Measurements from ENCODE around the gene MAP7. TPM values are rescaled to one million over a fixed set of nuclear protein-coding genes. Genes with fewer than 3 reads are reported as not detected.
"Not testable (repeated sequence)": the region's sequence is repeated elsewhere in the genome, so short reads cannot be mapped to it uniquely, and the experiment has no call there.

MAP7 gene
- total and polyA plus RNA-seq, 4 donors = 3.2 to 17.5 (median 8.3) TPM

GRCh38 chr6:136309171-136309570 is 241.1 kb downstream of the MAP7 start:
- WGBS = 90% methylated on average over 3 of the region's 3 CpGs
- Histone ChIP-seq H3K9ac (ENCODE audit: low read depth in 1 of 2, low read length in 2 of 2) (no peak overlapping the region), H3K4me3 (ENCODE audit: low read depth in 1 of 3, low read length in 3 of 3) (no peak overlapping the region), H3K9me3 (ENCODE audit: control insufficient read depth in 4 of 4, low read length in 3 of 4) (no peaks in the 10 kb centered on the region), H3K36me3 (ENCODE audit: control insufficient read depth in 4 of 4, insufficient read depth in 3 of 4, low read depth in 1 of 4, low read length in 3 of 4) (no peaks in the 10 kb centered on the region), H3K4me1 (ENCODE audit: control insufficient read depth in 4 of 4, insufficient read depth in 4 of 4, low read length in 3 of 4) (no peaks in the 10 kb centered on the region), H3K27ac (ENCODE audit: low read depth in 1 of 2, low read length in 2 of 2) (no peak overlapping the region), H3K27me3 (ENCODE audit: control insufficient read depth in 4 of 4, insufficient read depth in 4 of 4, low read length in 3 of 4) (no peaks in the 10 kb centered on the region)
- TF ChIP-seq MAX (IDR thresholded peaks at IDR 0.05) (no peak), ATF3 (IDR thresholded peaks at IDR 0.05) (no peak), JUND (IDR thresholded peaks at IDR 0.05) (no peak), TAF1 (conservative IDR thresholded peaks at IDR 0.05) (no peak), RXRA (IDR thresholded peaks at IDR 0.05) (no peak), GABPA (IDR thresholded peaks at IDR 0.05 in 1 of 2, conservative IDR thresholded peaks at IDR 0.05 in 1 of 2) (no peak), HNF4A (conservative IDR thresholded peaks at IDR 0.05) (no peak), ZBTB33 (IDR thresholded peaks at IDR 0.05) (no peak)
- DNase-seq (ENCODE audit: low spot score) = no peak

GRCh38 chr6:136308469-136308868 is 241.8 kb downstream of the MAP7 start:
- H3K9ac ChIP-seq (ENCODE audit: low read depth in 1 of 2, low read length in 2 of 2); H3K4me1 ChIP-seq (ENCODE audit: control insufficient read depth in 4 of 4, insufficient read depth in 4 of 4, low read length in 3 of 4); H3K9me3 ChIP-seq (ENCODE audit: control insufficient read depth in 4 of 4, low read length in 3 of 4); H3K36me3 ChIP-seq (ENCODE audit: control insufficient read depth in 4 of 4, insufficient read depth in 3 of 4, low read depth in 1 of 4, low read length in 3 of 4); H3K27me3 ChIP-seq (ENCODE audit: control insufficient read depth in 4 of 4, insufficient read depth in 4 of 4, low read length in 3 of 4); H3K4me3 ChIP-seq (ENCODE audit: low read depth in 1 of 3, low read length in 3 of 3); H3K27ac ChIP-seq (ENCODE audit: low read depth in 1 of 2, low read length in 2 of 2); DNase-seq (ENCODE audit: low spot score): not testable (repeated sequence)
- 91% methylated on average over 1 of the region's 1 CpG for WGBS

- Histone ChIP-seq H3K27ac (ENCODE audit: low read depth in 1 of 2, low read length in 2 of 2) (no peak overlapping the region), H3K9me3 (ENCODE audit: control insufficient read depth in 4 of 4, low read length in 3 of 4) (no peaks in the 10 kb centered on the region), H3K36me3 (ENCODE audit: control insufficient read depth in 4 of 4, insufficient read depth in 3 of 4, low read depth in 1 of 4, low read length in 3 of 4) (no peaks in the 10 kb centered on the region), H3K27me3 (ENCODE audit: control insufficient read depth in 4 of 4, insufficient read depth in 4 of 4, low read length in 3 of 4) (no peaks in the 10 kb centered on the region), H3K9ac (ENCODE audit: low read depth in 1 of 2, low read length in 2 of 2) (no peak overlapping the region), H3K4me1 (ENCODE audit: control insufficient read depth in 4 of 4, insufficient read depth in 4 of 4, low read length in 3 of 4) (no peaks in the 10 kb centered on the region), H3K4me3 (ENCODE audit: low read depth in 1 of 3, low read length in 3 of 3) (no peak overlapping the region)
- no peak for DNase-seq (ENCODE audit: low spot score)
- TF ChIP-seq FOXA1 (IDR thresholded peaks at IDR 0.05) = no peak
- TF ChIP-seq NR2F2 (IDR thresholded peaks at IDR 0.05) = no peak
- no peak for TF ChIP-seq RAD21 (IDR thresholded peaks at IDR 0.05)
- TF ChIP-seq EGR1 (IDR thresholded peaks at IDR 0.05; ENCODE audit: low read depth in 2 of 2) = no peak
- no peak for TF ChIP-seq HNF4G (IDR thresholded peaks at IDR 0.05)
- no peak for TF ChIP-seq MAX (IDR thresholded peaks at IDR 0.05)
- no peak for TF ChIP-seq ATF3 (IDR thresholded peaks at IDR 0.05)
- TF ChIP-seq REST (IDR thresholded peaks at IDR 0.05) = no peak
- no peak for TF ChIP-seq HNF4A (conservative IDR thresholded peaks at IDR 0.05)
- TF ChIP-seq GABPA (IDR thresholded peaks at IDR 0.05 in 1 of 2, conservative IDR thresholded peaks at IDR 0.05 in 1 of 2) = no peak
- TF ChIP-seq ZBTB33 (IDR thresholded peaks at IDR 0.05) = no peak
- no peak for TF ChIP-seq FOXA2 (IDR thresholded peaks at IDR 0.05)
- no peak for TF ChIP-seq CTCF (IDR thresholded peaks at IDR 0.05; ENCODE audit: low read depth, low read length, missing input control)
These were observed 242.9 kb downstream of the MAP7 start for GRCh38 chr6:136307351-136307750.
